AG10803 (cell line): Measurements from ENCODE around the gene GLRX3.
"Not testable (repeated sequence)": the region's sequence is repeated elsewhere in the genome, so short reads cannot be mapped to it uniquely, and the experiment has no call there.

Source experiments
- DNase-seq: peaks from one replicate; pipeline ENCODE4 v3.0.0; 2010; ENCODE audit warnings: low read depth
- H3K4me3 ChIP-seq: 2 replicates; pipeline ENCODE4 v1.5.1; 2011; ENCODE audit warnings: mild to moderate bottlenecking, low read length, control low read depth
- CTCF ChIP-seq: conservative IDR thresholded peaks from 2 replicates; pipeline ENCODE4 v1.5.1; 2011; ENCODE audit warnings: mild to moderate bottlenecking, low read length, control low read depth, inconsistent platforms

Gene GLRX3

GRCh38 chr10:130136226-130137089 is at the start of gene GLRX3:
GLRX3 (plus strand) TSS chr10:130136391; CDS start chr10:130136421, 30 bp downstream.
- TF ChIP-seq CTCF: no peak

GRCh38 chr10:130090565-130090964 is 45.6 kb upstream of the GLRX3 start:
- H3K4me3 ChIP-seq, DNase-seq: not testable (repeated sequence)

More at GRCh38 chr10:130136226-130137089, at the start of gene GLRX3:
- peak within 1 kb of the TSS; percentile 78 for H3K4me3 ChIP-seq
- DNase-seq: peak; percentile 83

- no peak for TF ChIP-seq CTCF
- DNase-seq: no peak
- H3K4me3 ChIP-seq: no peak overlapping the region
These were observed 36.8 kb upstream of the GLRX3 start for GRCh38 chr10:130099344-130099743.

- no peak for DNase-seq
- H3K4me3 ChIP-seq: no peak overlapping the region
- no peak for TF ChIP-seq CTCF
These were observed 30.5 kb upstream of the GLRX3 start for GRCh38 chr10:130105724-130106123.

GRCh38 chr10:130108146-130108545 is 28.0 kb upstream of the GLRX3 start:
- not testable (repeated sequence) for DNase-seq, H3K4me3 ChIP-seq

GRCh38 chr10:130108934-130109604 is 27.1 kb upstream of the GLRX3 start:
- no peak for DNase-seq
- TF ChIP-seq CTCF: no peak
- H3K4me3 ChIP-seq: peak overlapping the region; percentile 95

GRCh38 chr10:130109796-130110245 is 26.4 kb upstream of the GLRX3 start:
- TF ChIP-seq CTCF: peak; percentile 85
- DNase-seq: peak; percentile 87

More at GRCh38 chr10:130109796-130110245, 26.4 kb upstream of the GLRX3 start:
- peak overlapping the region; percentile 95 for H3K4me3 ChIP-seq
